Activated CD8-positive, alpha-beta memory T cell treated with anti-CD3 and anti-CD28 coated beads, Interleukin-2, amount 10 ng/mL, durations not matched to agents 7 days and 5 days (primary cell): ENCODE results near the gene PRR20B. TPM values are rescaled to one million over a fixed set of nuclear protein-coding genes. Genes with fewer than 3 reads are reported as not detected.

ENCODE experiments used
- total RNA-seq, 2 experiments: library from RNA; stranded (reverse); gene quantifications; one replicate each; pipeline ENCODE4 v1.2.3, GENCODE V29; 2021

PRR20B gene
- total RNA-seq, 2 experiments from 2014 or later: not detected

Other genes starting within 250 kb of the PRR20B start
- not detected for gene PRR20A, start 6.6 kb upstream of the PRR20B start, total RNA-seq
- gene PRR20C, start 6.6 kb downstream of the PRR20B start, total RNA-seq: not detected
- not detected for gene PRR20D, start 13.1 kb downstream of the PRR20B start, total RNA-seq
- not detected for gene PRR20E, start 19.7 kb downstream of the PRR20B start, total RNA-seq